B cell (primary cell): ENCODE results near the gene YWHAE.

Source experiments
- CTCF ChIP-seq: fragments of 200-600 bp; IDR thresholded peaks from one replicate; pipeline ENCODE4 v1.8.0; 2022; ENCODE audit warnings: antibody characterized with exemption, mild to moderate bottlenecking
- EZH2 ChIP-seq: IDR thresholded peaks from 2 replicates; pipeline ENCODE4 v1.6.1; 2012; ENCODE audit warnings: borderline replicate concordance, low read depth, mild to moderate bottlenecking, moderate library complexity, low read length; ENCODE audit not compliant: insufficient read depth, poor library complexity, severe bottlenecking

- no peak for TF ChIP-seq CTCF
- no peak for TF ChIP-seq EZH2
Measured at GRCh38 chr17:1398028-1398427, 2.0 kb downstream of the YWHAE start.
